Smooth muscle cell (in vitro differentiated cells): ENCODE data around the gene FAM210A. TPM values are rescaled to one million over a fixed set of nuclear protein-coding genes. Genes with fewer than 3 reads are reported as not detected.
A peak's percentile ranks its signal among the peaks of the same experiment; 100 is the strongest.

ENCODE experiments used
- DNase-seq: peaks from one replicate; lab custom pipeline; 2025; ENCODE audit not compliant: unreplicated experiment; lab: John Stamatoyannopoulos, UW
- H2AFZ ChIP-seq: fragments of 200-600 bp; sonication (generic); 2 replicates; pipeline ENCODE4 v1.6.0; 2016; ENCODE audit warnings: antibody characterized with exemption, low read depth, mild to moderate bottlenecking
- H3F3A ChIP-seq: fragments of 200-600 bp; sonication (generic); 2 replicates; pipeline ENCODE4 v1.6.0; 2017; ENCODE audit warnings: antibody characterized with exemption, low read depth
- H3K27ac ChIP-seq: fragments of 200-600 bp; sonication (generic); 2 replicates; pipeline ENCODE4 v1.5.1; 2016; ENCODE audit warnings: low read depth, mild to moderate bottlenecking
- H3K27me3 ChIP-seq: fragments of 200-600 bp; sonication (generic); 2 replicates; pipeline ENCODE4 v1.6.1; 2016; ENCODE audit warnings: low read depth, mild to moderate bottlenecking
- H3K36me3 ChIP-seq: fragments of 200-600 bp; sonication (generic); 2 replicates; pipeline ENCODE4 v1.5.1; 2016; ENCODE audit warnings: low read depth
- H3K4me1 ChIP-seq: fragments of 200-600 bp; sonication (generic); 2 replicates; pipeline ENCODE4 v1.5.1; 2016; ENCODE audit warnings: low read depth
- H3K4me2 ChIP-seq: fragments of 200-600 bp; sonication (generic); 2 replicates; pipeline ENCODE4 v1.6.0; 2016; ENCODE audit warnings: mild to moderate bottlenecking
- H3K4me3 ChIP-seq: fragments of 200-600 bp; sonication (generic); 2 replicates; pipeline ENCODE4 v1.5.1; 2016; ENCODE audit warnings: mild to moderate bottlenecking
- H3K79me2 ChIP-seq: fragments of 200-600 bp; sonication (generic); 2 replicates; pipeline ENCODE4 v1.6.0; 2016; ENCODE audit warnings: low read depth, mild to moderate bottlenecking
- H3K9ac ChIP-seq: fragments of 200-600 bp; sonication (generic); 2 replicates; pipeline ENCODE4 v1.6.0; 2016; ENCODE audit warnings: low read depth
- H3K9me3 ChIP-seq: fragments of 200-600 bp; sonication (generic); replicated peaks from 2 replicates; pipeline ENCODE4 v1.5.1; 2016; ENCODE audit warnings: low read depth
- H4K20me1 ChIP-seq: fragments of 200-600 bp; sonication (generic); 2 replicates; pipeline ENCODE4 v1.6.0; 2016; ENCODE audit warnings: low read depth
- WGBS: methylation state at CpG from one replicate; pipeline ENCODE4 v1.1.7; 2016; ENCODE audit warnings: low lambda C conversion rate; 5-methylcytosine and 5-hydroxymethylcytosine counted together
- polyA plus RNA-seq: library from polyadenylated mRNA; unstranded; fragments of >200 nt; fragmentation: Nextera tagmentation; extraction: Ambion mirVana; gene quantifications from 2 replicates; pipeline ENCODE4 v1.2.1, GENCODE V29; 2016
- total RNA-seq: library from RNA; depleted of rRNA; stranded (reverse); fragments of >200 nt; gene quantifications from 2 replicates; pipeline ENCODE4 v1.2.3, GENCODE V29; 2014
- TF ChIP-seq, protein P1 (sequence below): fragments of 200-600 bp; sonication (generic); IDR thresholded peaks from 2 replicates; pipeline ENCODE4 v1.5.1; 2017; ENCODE audit warnings: borderline replicate concordance, mild to moderate bottlenecking, antibody characterized with exemption; ENCODE audit not compliant: insufficient read depth, poor library complexity, severe bottlenecking

The FAM210A gene
- total and polyA plus RNA-seq, 2 experiments from 2014 or later, result 16.0 to 16.6 TPM

DNA sequence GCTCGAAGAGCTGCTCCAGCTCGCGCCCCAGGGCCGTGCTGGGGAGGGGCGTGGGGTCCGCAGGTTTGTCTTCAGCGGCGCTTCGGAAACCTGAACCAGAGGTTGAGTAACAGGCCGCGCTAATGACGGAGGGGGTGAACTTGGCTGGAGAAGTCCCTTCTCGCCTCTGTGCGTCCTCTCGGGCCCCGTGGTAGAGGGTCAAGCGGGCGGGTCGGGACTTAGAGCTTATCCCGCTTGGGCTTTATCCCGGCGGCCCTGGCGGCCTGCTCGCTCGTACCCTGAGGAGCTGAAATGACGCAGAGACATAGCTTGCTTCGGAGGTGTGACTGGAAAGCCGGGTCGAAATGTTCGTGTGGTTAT lies 594 bp upstream of the FAM210A start:
- no peak for DNase-seq
- Histone ChIP-seq H3K4me1 (peaks cover 22% of the 10 kb centered on the region), H3K36me3 (no peaks in the 10 kb centered on the region), H2AFZ (peak overlapping the region; percentile 63), H4K20me1 (peaks cover 56% of the 10 kb centered on the region), H3K4me2 (peak overlapping the region; percentile 86), H3K27me3 (no peaks in the 10 kb centered on the region), H3F3A (no peaks in the 10 kb centered on the region), H3K79me2 (peaks cover 89% of the 10 kb centered on the region), H3K9me3 (no peaks in the 10 kb centered on the region), H3K9ac (peak overlapping the region; percentile 96), H3K27ac (peak overlapping the region; percentile 98), H3K4me3 (peak overlapping the region; percentile 77)
- TF ChIP-seq, protein P1, sequence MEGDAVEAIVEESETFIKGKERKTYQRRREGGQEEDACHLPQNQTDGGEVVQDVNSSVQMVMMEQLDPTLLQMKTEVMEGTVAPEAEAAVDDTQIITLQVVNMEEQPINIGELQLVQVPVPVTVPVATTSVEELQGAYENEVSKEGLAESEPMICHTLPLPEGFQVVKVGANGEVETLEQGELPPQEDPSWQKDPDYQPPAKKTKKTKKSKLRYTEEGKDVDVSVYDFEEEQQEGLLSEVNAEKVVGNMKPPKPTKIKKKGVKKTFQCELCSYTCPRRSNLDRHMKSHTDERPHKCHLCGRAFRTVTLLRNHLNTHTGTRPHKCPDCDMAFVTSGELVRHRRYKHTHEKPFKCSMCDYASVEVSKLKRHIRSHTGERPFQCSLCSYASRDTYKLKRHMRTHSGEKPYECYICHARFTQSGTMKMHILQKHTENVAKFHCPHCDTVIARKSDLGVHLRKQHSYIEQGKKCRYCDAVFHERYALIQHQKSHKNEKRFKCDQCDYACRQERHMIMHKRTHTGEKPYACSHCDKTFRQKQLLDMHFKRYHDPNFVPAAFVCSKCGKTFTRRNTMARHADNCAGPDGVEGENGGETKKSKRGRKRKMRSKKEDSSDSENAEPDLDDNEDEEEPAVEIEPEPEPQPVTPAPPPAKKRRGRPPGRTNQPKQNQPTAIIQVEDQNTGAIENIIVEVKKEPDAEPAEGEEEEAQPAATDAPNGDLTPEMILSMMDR, result no peak
- 1% methylated on average over 29 of the region's 30 CpGs for WGBS

DNA sequence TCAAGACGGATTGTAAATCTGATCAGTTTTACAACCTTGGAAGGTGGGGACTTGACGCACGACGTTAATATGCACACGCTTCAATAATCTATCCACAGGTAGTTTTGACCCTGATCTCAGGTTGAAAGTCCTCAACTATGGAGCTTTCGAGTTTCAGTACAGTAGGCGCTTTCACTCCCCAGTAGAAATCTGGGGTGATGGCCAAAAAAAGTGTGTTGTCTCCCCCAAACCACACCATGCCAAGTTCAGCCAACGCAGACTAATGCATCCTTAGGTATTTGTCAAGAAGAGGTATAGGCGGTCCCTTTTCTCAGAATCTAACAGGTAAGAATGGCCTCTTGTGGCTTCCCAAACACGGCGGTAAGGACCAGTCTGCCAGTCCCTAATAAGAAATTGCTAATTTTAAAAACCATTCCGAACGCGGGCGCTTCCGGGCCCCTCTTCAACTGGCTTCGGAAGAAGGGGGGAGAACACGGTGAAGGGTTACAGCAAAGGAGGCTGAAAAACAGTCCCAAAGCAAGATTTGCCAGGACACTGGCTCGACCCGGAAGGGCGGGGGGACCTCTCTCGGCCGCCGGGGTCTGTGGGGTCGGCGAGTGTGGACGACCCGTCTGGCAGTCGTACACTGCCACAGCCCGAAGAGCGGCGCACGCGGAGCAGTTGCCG lies 659 bp downstream of the FAM210A start:
- Histone ChIP-seq H3K9me3 (no peaks in the 10 kb centered on the region), H3K27me3 (no peaks in the 10 kb centered on the region), H3K79me2 (peaks cover 91% of the 10 kb centered on the region), H2AFZ (peak overlapping the region; percentile 93), H3K9ac (peak overlapping the region; percentile 96), H3K36me3 (no peaks in the 10 kb centered on the region), H3K4me2 (peak overlapping the region; percentile 86), H3K27ac (peak overlapping the region; percentile 98), H3K4me1 (peaks cover 22% of the 10 kb centered on the region), H3K4me3 (peak overlapping the region; percentile 77), H3F3A (no peaks in the 10 kb centered on the region), H4K20me1 (peaks cover 52% of the 10 kb centered on the region)
- WGBS, result 4% methylated on average over 35 of the region's 35 CpGs
- no peak for DNase-seq
- TF ChIP-seq, protein P1, result no peak

DNA sequence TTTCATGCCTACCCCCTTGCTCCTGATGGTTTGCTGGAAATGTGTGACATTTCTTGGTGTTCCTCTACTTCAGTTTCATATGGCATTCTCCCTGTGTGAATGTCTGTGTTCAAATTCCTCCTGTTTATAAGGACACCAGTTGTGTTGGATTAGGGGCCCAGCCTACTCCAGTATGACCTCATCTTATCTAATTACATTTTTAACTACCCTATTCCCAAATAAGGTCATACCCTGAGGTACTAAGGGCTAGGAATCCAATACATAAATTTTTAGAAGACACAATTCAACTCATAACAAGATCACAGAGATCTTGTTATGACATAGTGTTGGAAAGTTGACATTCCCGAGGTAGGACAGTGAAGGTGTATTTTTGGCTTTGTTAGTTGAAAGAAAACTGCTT lies 5.5 kb downstream of the FAM210A start:
- Histone ChIP-seq H3K4me1 (peaks cover 16% of the 10 kb centered on the region), H3K4me2 (no peak overlapping the region), H3F3A (no peaks in the 10 kb centered on the region), H3K79me2 (peaks cover 98% of the 10 kb centered on the region), H3K4me3 (no peak overlapping the region), H4K20me1 (peaks cover 56% of the 10 kb centered on the region), H2AFZ (no peak overlapping the region), H3K9ac (no peak overlapping the region), H3K36me3 (no peaks in the 10 kb centered on the region), H3K27me3 (no peaks in the 10 kb centered on the region), H3K27ac (no peak overlapping the region), H3K9me3 (no peaks in the 10 kb centered on the region)
- TF ChIP-seq, protein P1, result no peak
- DNase-seq, result no peak
- 95% methylated on average over 1 of the region's 1 CpG for WGBS

DNA sequence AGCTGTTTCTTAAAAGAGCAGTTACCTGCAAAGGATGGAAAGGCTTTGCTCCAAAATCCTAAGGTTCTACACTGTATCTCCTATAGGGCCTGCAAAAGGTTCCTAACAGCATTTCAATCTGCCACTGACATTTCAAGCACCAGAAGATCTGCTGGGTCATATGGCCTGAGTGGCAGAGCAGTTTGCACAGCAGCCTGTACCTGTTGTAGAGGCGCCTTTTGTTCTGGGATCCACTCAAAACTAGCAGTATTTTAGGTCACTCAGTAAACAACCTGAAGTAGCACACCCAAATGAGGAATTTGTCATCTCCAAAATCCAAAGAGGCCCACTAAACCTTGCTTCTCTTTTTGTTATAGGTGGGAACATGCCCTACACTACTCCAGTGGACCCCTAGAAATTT lies 6.2 kb downstream of the FAM210A start:
- Histone ChIP-seq H4K20me1 (peaks cover 64% of the 10 kb centered on the region), H3K27me3 (no peaks in the 10 kb centered on the region), H3K9me3 (no peaks in the 10 kb centered on the region), H3K27ac (no peak overlapping the region), H3K9ac (no peak overlapping the region), H3F3A (no peaks in the 10 kb centered on the region), H3K4me1 (peaks cover 11% of the 10 kb centered on the region), H3K36me3 (no peaks in the 10 kb centered on the region), H2AFZ (no peak overlapping the region), H3K79me2 (peaks cover 98% of the 10 kb centered on the region), H3K4me2 (no peak overlapping the region), H3K4me3 (no peak overlapping the region)
- TF ChIP-seq, protein P1, result no peak
- no peak for DNase-seq
- WGBS, result 93% methylated on average over 1 of the region's 1 CpG
